GM12891 (cell line): ENCODE measurements around the gene RFX6.

ENCODE experiments used
- POLR2A ChIP-seq: IDR thresholded peaks from 2 replicates; pipeline ENCODE4 v1.6.1; 2011; ENCODE audit warnings: low read depth, low read length, control low read depth
- POLR2AphosphoS5 ChIP-seq: IDR thresholded peaks from 2 replicates; pipeline ENCODE4 v1.6.1; 2011; ENCODE audit warnings: low read depth, low read length, control low read depth

GRCh38 chr6:116922853-116923548 lies 46.0 kb downstream of the RFX6 start:
- TF ChIP-seq POLR2A, result no peak
- no peak for TF ChIP-seq POLR2AphosphoS5
